GM19395 (cell line): ENCODE results near the gene NUMB.

Experiments
- ATAC-seq: cut with Tn5 transposase; IDR thresholded peaks from one replicate; pipeline ENCODE4 v1.9.1; 2021; ENCODE audit warnings: mild to moderate bottlenecking, moderate library complexity; ENCODE audit not compliant: unreplicated experiment

Gene NUMB

GRCh38 chr14:73293782-73294781 is 164.3 kb downstream of the NUMB start:
- ATAC-seq: no peak

DNA sequence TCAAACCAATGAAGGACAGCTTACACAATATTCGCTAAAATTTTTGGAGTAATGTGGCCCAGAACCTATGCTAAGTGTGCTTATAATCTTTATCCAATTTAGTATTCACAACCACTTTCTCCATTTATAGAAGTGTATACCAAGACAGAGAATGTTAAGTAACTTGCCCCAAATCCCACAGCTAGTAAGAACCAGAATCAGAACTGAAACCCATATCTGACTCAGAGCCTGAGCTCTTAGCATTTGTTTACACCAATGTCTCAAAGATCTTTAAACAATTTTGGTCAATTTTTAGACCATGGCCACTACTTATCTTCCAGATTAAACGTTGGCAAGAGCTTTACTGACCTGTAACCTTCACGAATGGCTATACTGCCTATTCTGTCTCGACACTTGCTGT is 168.1 kb downstream of the NUMB start:
- ATAC-seq: peak; percentile 79

DNA sequence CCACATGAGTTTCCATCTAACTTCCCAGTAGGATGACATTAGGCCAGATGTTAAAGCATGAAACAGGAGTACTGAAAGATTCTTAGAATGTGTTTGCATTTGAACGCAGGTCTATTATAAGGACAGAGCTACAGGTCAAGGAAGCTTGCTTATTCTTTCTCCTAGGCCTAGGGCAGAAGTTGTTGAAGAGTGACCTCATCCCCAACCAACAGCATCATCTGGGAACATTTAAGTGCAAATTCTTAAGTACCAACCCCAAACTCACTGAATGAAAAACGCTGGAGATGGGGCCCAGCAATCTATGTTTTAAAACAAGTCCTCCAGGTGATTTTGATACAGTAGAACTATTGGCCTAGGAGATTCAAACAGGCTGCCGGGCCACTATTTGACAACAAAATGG is 168.6 kb downstream of the NUMB start:
- ATAC-seq: no peak

DNA sequence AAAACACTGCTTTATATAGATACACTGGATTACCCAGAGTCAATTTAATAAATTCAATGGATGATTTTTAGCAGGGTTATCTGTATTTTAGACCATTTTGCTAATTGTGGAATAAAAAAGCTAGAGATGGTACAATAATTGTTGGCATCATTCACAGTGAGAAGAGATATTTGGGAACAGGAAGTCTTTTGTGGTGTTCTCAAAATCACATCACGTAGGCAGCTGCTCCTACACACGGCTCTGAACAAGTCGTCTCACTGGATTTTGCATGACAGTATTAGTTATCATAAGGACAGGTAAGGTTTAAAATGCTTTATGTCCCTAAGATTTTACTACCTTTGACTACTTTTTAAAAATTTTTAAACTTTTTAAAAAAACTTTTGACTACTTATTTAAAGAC is 169.0 kb downstream of the NUMB start:
- no peak for ATAC-seq

DNA sequence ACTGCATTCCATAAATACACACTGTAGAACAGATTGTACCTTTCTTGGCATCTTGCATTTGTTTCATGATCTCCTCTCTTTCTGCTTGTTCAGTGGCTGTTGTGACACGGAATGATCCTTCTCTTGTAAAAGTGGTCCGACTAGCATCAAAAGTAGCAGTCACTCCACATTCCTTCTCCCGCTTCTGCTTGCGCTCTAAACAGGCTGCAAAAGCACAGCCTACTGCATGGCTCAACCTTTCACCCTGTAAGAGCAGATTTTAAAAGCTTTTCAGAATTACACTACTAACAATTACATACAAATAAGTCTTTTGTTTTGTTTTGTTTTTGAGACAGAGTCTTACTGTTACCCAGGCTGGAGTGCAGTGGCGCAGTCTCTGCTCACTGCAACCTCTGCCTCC is 171.3 kb downstream of the NUMB start:
- no peak for ATAC-seq

DNA sequence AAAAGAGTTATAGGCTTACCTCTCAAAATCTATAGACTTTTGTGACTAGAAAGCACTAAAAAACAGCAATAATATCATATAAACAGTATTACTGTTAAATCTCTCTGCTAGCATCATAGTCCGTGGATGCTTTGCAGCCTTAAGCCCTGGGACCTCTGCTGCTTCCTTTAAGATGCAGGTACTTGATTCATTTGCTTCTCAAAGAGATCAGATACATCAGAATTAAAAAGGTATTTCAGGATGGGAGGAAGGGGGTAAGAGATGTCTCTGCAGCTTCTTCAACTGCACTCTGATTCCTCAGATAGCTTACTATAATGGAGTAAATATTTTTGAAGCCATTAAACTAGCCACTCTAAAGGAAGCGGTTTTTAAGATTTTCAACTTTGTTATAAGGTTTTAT is 171.7 kb downstream of the NUMB start:
- ATAC-seq: no peak

DNA sequence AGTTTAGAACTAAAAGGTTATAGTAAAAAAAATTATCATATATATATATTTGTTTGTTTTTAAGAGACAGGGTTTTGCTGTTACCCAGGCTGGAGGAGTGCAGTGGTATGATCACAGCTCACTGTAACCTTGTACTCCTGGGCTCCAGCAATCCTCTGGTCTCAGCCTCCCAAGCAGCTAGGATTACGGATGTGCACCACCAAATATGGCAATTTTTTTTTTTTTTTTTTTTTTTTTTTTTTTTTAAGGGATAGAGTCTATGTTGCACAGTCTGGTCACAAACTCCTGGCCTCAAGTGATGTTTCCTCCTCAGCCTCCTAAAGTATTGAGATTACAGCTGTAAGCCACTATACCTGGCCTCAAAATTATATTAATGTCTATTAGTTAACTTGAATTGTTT is 172.4 kb downstream of the NUMB start:
- ATAC-seq: no peak

DNA sequence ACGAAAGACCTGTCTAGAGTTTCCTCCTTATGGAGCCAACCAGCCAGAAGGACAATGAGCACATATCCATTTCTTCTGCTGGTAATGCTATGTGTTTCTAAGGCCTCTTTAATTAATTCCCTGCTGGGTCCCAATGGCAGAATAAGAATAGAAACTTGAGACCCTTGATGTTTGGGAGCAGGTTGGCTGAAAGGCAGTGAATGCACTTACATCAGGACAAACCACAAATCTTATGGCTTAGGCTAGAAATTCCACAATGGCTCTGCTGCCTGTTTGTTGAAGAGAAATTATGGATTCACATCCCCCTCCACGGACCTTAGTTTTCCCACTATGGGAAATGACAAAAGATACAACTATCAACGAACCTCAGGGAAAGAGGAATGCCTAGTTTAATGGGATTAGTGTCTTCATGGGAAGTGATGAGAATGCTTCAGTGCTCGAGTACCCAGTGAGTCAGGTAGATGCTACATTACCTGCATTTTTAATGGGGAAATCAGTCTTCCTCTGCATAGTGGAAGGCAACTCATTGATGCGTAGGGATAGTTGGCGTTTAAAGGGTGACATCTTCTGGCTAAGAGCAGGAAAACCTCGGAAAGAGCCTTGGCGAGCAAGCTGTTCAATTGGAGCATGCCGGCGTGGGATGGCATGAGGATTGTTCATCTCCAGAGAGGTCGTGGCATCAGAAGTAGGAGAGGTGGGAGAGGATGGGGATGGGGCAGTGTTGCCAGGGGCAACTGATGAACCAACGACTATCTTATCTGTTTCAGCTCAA is 174.6 kb downstream of the NUMB start:
- ATAC-seq: no peak

GRCh38 chr14:73280903-73281302 is 177.4 kb downstream of the NUMB start:
- no peak for ATAC-seq

- ATAC-seq: no peak
Observed at GRCh38 chr14:73277376-73277775, 181.0 kb downstream of the NUMB start.

- no peak for ATAC-seq
Observed at GRCh38 chr14:73276836-73277235, 181.5 kb downstream of the NUMB start.

GRCh38 chr14:73273799-73274198 is 184.5 kb downstream of the NUMB start:
- no peak for ATAC-seq

DNA sequence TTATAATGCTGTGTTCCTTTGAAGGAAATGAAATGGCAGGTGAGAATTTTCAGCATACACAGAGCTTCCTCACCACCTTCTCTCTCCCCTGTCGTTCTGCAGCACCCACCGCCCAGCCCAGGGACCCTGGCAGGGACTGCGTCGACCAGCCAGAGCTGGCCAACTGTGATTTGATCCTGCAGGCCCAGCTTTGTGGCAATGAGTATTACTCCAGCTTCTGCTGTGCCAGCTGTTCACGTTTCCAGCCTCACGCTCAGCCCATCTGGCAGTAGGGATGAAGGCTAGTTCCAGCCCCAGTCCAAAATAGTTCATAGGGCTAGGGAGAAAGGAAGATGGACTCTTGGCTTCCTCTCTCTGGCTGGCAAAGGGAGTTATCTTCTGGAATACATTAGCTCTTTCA is 186.0 kb downstream of the NUMB start:
- no peak for ATAC-seq

DNA sequence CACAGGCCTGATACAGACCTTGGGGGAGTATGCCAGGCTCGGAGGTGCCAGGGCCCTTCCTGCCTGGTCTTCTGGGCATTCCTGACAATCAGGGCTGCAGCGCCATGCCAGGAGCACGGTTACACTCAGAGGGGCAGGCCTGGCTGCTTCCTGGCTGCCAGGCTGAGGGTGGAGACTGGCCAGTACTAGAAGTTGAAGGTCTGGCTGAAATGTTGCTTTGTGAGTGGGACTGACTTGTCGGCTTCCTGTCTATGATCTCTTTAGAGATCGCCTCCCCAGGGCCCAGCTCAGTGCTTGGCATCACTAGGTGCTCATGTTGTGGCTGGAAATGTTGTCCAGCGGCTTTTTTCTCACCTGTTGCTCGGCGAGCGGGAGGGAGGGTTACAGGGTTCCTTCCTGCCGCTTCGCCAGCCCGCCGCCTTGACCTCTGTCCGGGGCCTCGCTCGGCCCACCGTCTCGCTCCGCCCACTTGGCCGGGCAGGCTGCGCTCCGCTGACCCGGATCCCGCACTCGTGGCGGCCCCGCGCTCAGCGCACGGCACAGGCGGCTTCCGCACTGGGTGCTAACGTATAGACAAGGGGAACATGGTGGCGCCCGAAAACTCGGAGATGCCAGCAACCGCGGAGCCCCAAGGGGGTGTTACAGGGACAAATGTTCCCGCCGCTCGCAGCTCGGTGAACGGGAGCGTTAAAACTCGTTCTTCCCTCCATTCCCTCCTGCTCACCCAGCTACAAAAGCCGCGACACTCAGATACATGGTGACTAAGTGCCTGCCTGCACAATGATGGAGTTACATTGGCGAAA is 188.4 kb downstream of the NUMB start:
- ATAC-seq: peak; percentile 64

- no peak for ATAC-seq
Observed at GRCh38 chr14:73267474-73267873, 190.9 kb downstream of the NUMB start.

DNA sequence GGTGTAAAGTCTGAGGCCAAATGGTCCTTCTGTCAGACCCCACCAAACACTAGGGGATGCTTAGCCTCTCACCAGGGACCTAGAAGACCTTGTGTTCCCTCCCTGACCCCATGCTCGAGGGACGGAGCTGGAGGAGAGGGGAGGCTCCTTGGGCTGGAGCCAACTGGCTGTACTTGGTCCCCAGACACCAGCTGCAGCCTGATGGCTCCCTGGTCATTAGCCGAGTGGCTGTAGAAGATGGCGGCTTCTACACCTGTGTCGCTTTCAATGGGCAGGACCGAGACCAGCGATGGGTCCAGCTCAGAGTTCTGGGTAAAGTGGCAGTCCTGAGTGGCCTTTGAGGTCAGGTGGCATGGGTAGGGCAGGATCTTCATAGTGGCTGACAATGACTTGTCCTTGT is 192.0 kb downstream of the NUMB start:
- ATAC-seq: no peak

DNA sequence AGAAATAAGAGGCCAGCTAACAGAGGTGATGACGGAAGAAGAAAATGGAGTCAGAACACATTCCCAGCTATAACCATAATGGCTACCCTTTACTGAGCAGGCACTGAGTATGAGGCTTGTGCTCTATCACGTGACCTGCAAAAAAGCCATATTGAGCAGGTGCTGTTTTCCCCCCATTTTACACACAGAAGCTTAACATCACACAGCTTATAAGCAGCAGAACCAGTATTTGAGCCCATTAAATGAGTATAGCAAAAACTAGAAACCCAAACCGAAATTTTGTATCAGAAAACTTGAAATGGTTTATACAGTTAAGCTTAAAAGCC is 192.7 kb downstream of the NUMB start:
- no peak for ATAC-seq

DNA sequence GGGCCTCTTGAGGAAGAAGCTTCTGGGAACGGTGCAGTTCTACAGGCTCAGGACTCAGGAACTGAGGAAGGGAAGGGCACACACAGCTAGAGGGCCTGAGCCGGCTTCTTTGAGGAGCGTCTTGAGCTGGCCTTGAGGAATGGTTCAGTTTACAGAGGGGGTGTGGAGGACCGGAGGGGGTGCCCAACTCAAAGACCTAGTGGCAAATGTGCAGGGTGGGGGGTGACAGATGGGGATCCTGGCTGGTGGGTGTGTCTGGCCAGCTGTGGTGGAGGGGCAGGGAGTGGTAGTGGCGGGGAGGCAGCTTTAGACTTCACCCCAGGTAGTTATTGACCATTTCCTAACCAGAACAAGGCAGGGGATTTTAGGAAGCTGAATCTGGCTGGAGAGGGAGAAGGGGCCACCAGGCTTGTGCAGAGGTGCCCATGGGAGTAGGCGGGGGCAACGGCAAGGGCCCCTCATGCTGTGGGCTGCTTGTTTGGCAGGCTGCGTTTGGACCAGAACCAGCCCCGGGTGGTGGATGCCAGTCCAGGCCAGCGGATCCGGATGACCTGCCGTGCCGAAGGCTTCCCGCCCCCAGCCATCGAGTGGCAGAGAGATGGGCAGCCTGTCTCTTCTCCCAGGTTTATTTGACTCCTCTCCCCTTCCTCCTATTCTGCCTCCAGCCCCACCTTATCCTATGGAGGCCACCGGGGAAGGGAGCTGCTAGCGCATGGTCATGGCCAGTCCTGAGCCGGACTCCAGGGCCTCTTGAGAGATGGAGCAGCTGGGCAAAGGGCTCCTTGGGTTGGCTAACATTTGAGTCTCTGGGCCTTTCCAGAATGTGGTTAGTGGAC is 193.2 kb downstream of the NUMB start:
- ATAC-seq: no peak

DNA sequence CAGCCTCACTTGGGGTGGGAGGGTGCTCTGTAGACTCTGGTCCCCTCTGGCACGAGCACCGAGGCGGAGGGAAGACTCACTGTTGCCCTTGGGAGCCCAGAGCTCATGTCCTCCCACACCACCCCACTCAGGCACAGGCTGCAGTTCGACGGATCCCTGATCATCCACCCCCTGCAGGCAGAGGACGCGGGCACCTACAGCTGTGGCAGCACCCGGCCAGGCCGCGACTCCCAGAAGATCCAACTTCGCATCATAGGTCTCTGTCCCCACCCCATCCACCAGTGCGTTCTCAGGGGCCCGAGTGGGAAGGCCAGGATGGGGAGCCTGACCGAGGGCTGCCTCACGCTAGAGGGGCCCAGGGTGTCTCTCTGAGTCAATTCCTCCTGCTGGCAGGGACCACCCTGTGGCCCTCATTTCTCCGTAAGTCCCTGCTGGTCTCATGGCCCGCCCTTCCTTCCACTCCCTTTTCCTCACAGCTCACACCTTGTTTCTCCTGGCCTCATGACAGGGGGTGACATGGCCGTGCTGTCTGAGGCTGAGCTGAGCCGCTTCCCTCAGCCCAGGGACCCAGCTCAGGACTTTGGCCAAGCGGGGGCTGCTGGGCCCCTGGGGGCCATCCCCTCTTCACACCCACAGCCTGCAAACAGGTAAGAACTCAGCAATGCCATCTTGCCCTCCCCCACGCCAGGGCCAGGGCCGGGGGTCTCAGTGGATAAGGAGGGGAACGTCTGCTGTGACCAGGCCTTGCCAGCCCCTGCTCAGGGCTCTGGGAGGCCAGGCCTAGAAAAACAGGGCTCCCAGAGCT is 194.1 kb downstream of the NUMB start:
- no peak for ATAC-seq

GRCh38 chr14:73263606-73264005 is 194.7 kb downstream of the NUMB start:
- no peak for ATAC-seq
